SIG-M5 (cell line): ENCODE results near the gene NPPB.

ENCODE experiments used
- DNase-seq: peaks from one replicate; lab custom pipeline; 2025; lab: John Stamatoyannopoulos, UW

NPPB gene

GRCh38 chr1:11880911-11881748, 22.4 kb upstream of the NPPB start:
- no peak for DNase-seq

- DNase-seq, result no peak
Measured at GRCh38 chr1:11880181-11880575, 21.4 kb upstream of the NPPB start.

- no peak for DNase-seq
Measured at GRCh38 chr1:11879311-11880180, 20.8 kb upstream of the NPPB start.

GRCh38 chr1:11878891-11879190, 20.1 kb upstream of the NPPB start:
- no peak for DNase-seq

GRCh38 chr1:11878081-11878890, 19.5 kb upstream of the NPPB start:
- DNase-seq, result no peak

- no peak for DNase-seq
Measured at GRCh38 chr1:11877074-11877473, 18.3 kb upstream of the NPPB start.

GRCh38 chr1:11875094-11875493, 16.3 kb upstream of the NPPB start:
- no peak for DNase-seq

- no peak for DNase-seq
Measured at GRCh38 chr1:11874624-11875023, 15.9 kb upstream of the NPPB start.

- DNase-seq, result no peak
Measured at GRCh38 chr1:11874258-11874562, 15.5 kb upstream of the NPPB start.

- DNase-seq, result no peak
Measured at GRCh38 chr1:11873395-11874257, 14.9 kb upstream of the NPPB start.

- no peak for DNase-seq
Measured at GRCh38 chr1:11872545-11872944, 13.8 kb upstream of the NPPB start.

GRCh38 chr1:11869650-11870207, 11.0 kb upstream of the NPPB start:
- DNase-seq, result no peak

- no peak for DNase-seq
Measured at GRCh38 chr1:11869104-11869503, 10.4 kb upstream of the NPPB start.

GRCh38 chr1:11868331-11868980, 9.7 kb upstream of the NPPB start:
- DNase-seq, result no peak

- DNase-seq, result no peak
Measured at GRCh38 chr1:11862890-11863289, 4.1 kb upstream of the NPPB start.

GRCh38 chr1:11860587-11860986, 1.8 kb upstream of the NPPB start:
- no peak for DNase-seq

GRCh38 chr1:11860083-11860482, 1.3 kb upstream of the NPPB start:
- DNase-seq, result no peak

- no peak for DNase-seq
Measured at GRCh38 chr1:11858968-11859871, 475 bp upstream of the NPPB start.

- DNase-seq, result no peak
Measured at GRCh38 chr1:11858158-11858557, 587 bp downstream of the NPPB start.
